Left ventricle myocardium inferior (tissue), 1 donor: ENCODE measurements around the gene SPNS1. TPM values are rescaled to one million over a fixed set of nuclear protein-coding genes. Genes with fewer than 3 reads are reported as not detected.

Experiments
- DNase-seq: peaks from one replicate; pipeline ENCODE4 v3.0.0-alpha.2; 2020
- H3K27ac ChIP-seq: fragments of 200-600 bp; replicated peaks from 2 replicates; pipeline ENCODE4 v1.8.0; 2021
- H3K27me3 ChIP-seq: fragments of 200-600 bp; 2 replicates; pipeline ENCODE4 v1.8.0; 2021; ENCODE audit warnings: low read depth
- H3K36me3 ChIP-seq: fragments of 200-600 bp; 2 replicates; pipeline ENCODE4 v1.8.0; 2021
- H3K4me1 ChIP-seq: fragments of 200-600 bp; 2 replicates; pipeline ENCODE4 v1.8.0; 2021
- H3K4me3 ChIP-seq: fragments of 200-600 bp; 2 replicates; pipeline ENCODE4 v1.8.0; 2021; ENCODE audit warnings: mild to moderate bottlenecking, moderate library complexity
- H3K9me3 ChIP-seq: fragments of 200-600 bp; replicated peaks from 2 replicates; pipeline ENCODE4 v1.8.0; 2021
- intact Hi-C: fragments of 100-400 bp; cut with micrococcal nuclease; formaldehyde crosslinking; loops from one replicate; pipeline ENCODE4 v1.11.0; 2022
- total RNA-seq: library from RNA; stranded (reverse); fragmentation: NEBNext Ultra II Directional; extraction: Animal tissue kit (Norgen Biotek cat#: 25700); gene quantifications from one replicate; pipeline ENCODE4 v1.2.1, GENCODE V29; 2021
- TF ChIP-seq, protein P1 (sequence below): fragments of 200-600 bp; IDR thresholded peaks from 2 replicates; pipeline ENCODE4 v1.8.0; 2021; ENCODE audit warnings: antibody characterized with exemption, mild to moderate bottlenecking, borderline replicate concordance
- donor health status: DM: no; HTN: yes; CAD: no; lungs with severe emphysema.

SPNS1 gene
- total RNA-seq, 1 donor from 2014 or later: 16.5 TPM

DNA sequence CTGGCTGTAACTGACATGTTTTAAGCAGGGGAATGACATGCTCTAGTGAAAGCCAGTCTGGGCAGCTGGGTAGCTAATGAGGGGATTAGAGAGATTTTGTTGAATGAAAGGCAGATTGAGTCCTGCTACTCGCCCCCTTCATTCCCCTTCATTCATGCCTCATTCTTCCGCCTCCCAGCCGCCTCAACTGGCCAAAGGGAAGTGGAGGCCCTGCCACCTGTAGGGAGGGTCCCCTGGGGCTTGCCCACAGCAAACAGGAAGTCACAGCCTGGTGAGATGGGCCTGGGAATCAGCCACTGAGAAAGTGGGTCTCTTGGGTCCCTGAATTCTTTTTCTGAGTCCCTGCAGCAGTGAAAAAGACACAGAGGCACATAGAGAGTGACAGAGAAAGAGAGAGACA is 43.9 kb upstream of the SPNS1 start:
- TF ChIP-seq, protein P1, sequence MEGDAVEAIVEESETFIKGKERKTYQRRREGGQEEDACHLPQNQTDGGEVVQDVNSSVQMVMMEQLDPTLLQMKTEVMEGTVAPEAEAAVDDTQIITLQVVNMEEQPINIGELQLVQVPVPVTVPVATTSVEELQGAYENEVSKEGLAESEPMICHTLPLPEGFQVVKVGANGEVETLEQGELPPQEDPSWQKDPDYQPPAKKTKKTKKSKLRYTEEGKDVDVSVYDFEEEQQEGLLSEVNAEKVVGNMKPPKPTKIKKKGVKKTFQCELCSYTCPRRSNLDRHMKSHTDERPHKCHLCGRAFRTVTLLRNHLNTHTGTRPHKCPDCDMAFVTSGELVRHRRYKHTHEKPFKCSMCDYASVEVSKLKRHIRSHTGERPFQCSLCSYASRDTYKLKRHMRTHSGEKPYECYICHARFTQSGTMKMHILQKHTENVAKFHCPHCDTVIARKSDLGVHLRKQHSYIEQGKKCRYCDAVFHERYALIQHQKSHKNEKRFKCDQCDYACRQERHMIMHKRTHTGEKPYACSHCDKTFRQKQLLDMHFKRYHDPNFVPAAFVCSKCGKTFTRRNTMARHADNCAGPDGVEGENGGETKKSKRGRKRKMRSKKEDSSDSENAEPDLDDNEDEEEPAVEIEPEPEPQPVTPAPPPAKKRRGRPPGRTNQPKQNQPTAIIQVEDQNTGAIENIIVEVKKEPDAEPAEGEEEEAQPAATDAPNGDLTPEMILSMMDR: no peak
- no peak overlapping the region for H3K4me3 ChIP-seq

DNA sequence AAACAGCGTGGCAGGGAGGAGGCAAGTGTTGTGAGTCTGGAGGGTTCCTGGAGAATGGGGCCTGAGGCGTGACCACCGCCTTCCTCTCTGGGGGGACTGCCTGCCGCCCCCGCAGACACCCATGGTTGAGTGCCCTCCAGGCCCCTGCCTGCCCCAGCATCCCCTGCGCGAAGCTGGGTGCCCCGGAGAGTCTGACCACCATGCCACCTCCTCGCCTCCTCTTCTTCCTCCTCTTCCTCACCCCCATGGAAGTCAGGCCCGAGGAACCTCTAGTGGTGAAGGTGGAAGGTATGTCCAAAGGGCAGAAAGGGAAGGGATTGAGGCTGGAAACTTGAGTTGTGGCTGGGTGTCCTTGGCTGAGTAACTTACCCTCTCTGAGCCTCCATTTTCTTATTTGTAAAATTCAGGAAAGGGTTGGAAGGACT is 42.8 kb upstream of the SPNS1 start, which contains the start of gene CD19:
Gene CD19, plus strand, starts transcription at position 171 of the 425 bp plus-strand sequence. Its CDS starts 30 bp downstream, at position 201.
- Histone ChIP-seq H3K27me3 (no peaks in the 10 kb centered on the region), H3K4me1 (no peaks in the 10 kb centered on the region), H3K4me3 (no peak within 1 kb of the TSS), H3K9me3 (no peaks in the 10 kb centered on the region), H3K27ac (no peak within 1 kb of the TSS), H3K36me3 (no peaks in the 10 kb centered on the region)
- no peak for DNase-seq
- TF ChIP-seq, protein P1: no peak
- intact Hi-C loops: no loop called here

More for the DNA sequence above, 43.9 kb upstream of the SPNS1 start:
- Histone ChIP-seq H3K9me3 (no peaks in the 10 kb centered on the region), H3K36me3 (no peaks in the 10 kb centered on the region), H3K27ac (no peak overlapping the region), H3K27me3 (no peaks in the 10 kb centered on the region), H3K4me1 (no peaks in the 10 kb centered on the region)
- intact Hi-C loops: no loop called here
- no peak for DNase-seq

DNA sequence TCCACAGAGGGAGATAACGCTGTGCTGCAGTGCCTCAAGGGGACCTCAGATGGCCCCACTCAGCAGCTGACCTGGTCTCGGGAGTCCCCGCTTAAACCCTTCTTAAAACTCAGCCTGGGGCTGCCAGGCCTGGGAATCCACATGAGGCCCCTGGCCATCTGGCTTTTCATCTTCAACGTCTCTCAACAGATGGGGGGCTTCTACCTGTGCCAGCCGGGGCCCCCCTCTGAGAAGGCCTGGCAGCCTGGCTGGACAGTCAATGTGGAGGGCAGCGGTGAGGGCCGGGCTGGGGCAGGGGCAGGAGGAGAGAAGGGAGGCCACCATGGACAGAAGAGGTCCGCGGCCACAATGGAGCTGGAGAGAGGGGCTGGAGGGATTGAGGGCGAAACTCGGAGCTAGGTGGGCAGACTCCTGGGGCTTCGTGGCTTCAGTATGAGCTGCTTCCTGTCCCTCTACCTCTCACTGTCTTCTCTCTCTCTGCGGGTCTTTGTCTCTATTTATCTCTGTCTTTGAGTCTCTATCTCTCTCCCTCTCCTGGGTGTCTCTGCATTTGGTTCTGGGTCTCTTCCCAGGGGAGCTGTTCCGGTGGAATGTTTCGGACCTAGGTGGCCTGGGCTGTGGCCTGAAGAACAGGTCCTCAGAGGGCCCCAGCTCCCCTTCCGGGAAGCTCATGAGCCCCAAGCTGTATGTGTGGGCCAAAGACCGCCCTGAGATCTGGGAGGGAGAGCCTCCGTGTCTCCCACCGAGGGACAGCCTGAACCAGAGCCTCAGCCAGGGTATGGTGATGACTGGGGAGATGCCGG is 42.0 kb upstream of the SPNS1 start:
- intact Hi-C loops: no loop called here
- Histone ChIP-seq H3K36me3 (no peaks in the 10 kb centered on the region), H3K4me1 (no peaks in the 10 kb centered on the region), H3K9me3 (no peaks in the 10 kb centered on the region), H3K27ac (no peak overlapping the region), H3K27me3 (no peaks in the 10 kb centered on the region), H3K4me3 (no peak overlapping the region)
- TF ChIP-seq, protein P1: no peak
- no peak for DNase-seq

DNA sequence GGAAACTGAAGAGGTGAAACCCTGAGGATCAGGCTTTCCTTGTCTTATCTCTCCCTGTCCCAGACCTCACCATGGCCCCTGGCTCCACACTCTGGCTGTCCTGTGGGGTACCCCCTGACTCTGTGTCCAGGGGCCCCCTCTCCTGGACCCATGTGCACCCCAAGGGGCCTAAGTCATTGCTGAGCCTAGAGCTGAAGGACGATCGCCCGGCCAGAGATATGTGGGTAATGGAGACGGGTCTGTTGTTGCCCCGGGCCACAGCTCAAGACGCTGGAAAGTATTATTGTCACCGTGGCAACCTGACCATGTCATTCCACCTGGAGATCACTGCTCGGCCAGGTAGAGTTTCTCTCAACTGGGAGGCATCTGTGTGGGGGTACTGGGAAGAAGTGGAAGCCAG is 41.4 kb upstream of the SPNS1 start:
- Histone ChIP-seq H3K27ac (no peak overlapping the region), H3K9me3 (no peaks in the 10 kb centered on the region), H3K36me3 (no peaks in the 10 kb centered on the region), H3K4me1 (no peaks in the 10 kb centered on the region), H3K4me3 (no peak overlapping the region), H3K27me3 (no peaks in the 10 kb centered on the region)
- intact Hi-C loops: no loop called here
- TF ChIP-seq, protein P1: no peak
- no peak for DNase-seq

DNA sequence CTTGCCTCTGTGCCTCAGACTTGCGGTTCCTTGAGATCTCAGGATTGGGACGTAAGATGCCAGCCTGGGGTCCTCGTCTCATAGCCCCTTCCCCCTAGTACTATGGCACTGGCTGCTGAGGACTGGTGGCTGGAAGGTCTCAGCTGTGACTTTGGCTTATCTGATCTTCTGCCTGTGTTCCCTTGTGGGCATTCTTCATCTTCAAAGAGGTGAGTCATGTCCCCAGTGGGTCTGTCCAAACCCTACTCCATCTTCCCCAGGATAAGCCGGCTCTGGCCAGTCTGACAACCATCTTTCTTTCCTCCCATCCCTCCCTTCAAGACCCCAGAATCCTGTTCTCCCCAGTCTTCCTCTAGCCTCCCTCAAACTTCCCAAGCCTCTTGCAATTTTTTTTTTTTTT is 39.2 kb upstream of the SPNS1 start:
- intact Hi-C loops: no loop called here
- Histone ChIP-seq H3K36me3 (no peaks in the 10 kb centered on the region), H3K27ac (no peak overlapping the region), H3K4me1 (no peaks in the 10 kb centered on the region), H3K9me3 (no peaks in the 10 kb centered on the region), H3K27me3 (no peaks in the 10 kb centered on the region), H3K4me3 (no peak overlapping the region)
- no peak for DNase-seq
- TF ChIP-seq, protein P1: no peak
